Endothelial cell of umbilical vein (primary cell): Measurements from ENCODE around the gene SSC5D. TPM values are rescaled to one million over a fixed set of nuclear protein-coding genes. Genes with fewer than 3 reads are reported as not detected.

Experiments used
- BruUV-seq: library from RNA; stranded (reverse); fragments of 400-500 nt; replicated peaks from 2 replicates; lab custom pipeline; 2021; lab: Mats Ljungman, UMichigan
- CTCF ChIA-PET: fragments of 300-600, 350-600 bp; sonication (Branson Sonifier 250); formaldehyde crosslinking; loops from one replicate; lab custom pipeline; 2021; ENCODE audit warnings: antibody characterized with exemption, inconsistent platforms; lab: Charles Lee
- POLR2A ChIA-PET: fragments of 300-600, 350-600 bp; sonication (Branson Sonifier 250); formaldehyde crosslinking; loops from one replicate; lab custom pipeline; 2021; ENCODE audit warnings: antibody characterized with exemption, inconsistent platforms; lab: Charles Lee
- DNase-seq: peaks from one replicate; pipeline ENCODE4 v3.0.0-alpha.2; 2011; ENCODE audit warnings: low read depth, low spot score
- FAIRE-seq: peaks from 2 replicates; lab custom pipeline; 2011; peaks lifted over from hg19 to GRCh38; lab: Jason Lieb, UNC
- H2AFZ ChIP-seq: 2 replicates; pipeline ENCODE4 v1.6.0; 2012; ENCODE audit warnings: low read depth, low read length, control low read depth, inconsistent platforms
- H3K27ac ChIP-seq: 2 replicates; pipeline ENCODE4 v1.5.1; 2011; ENCODE audit warnings: low read depth, mild to moderate bottlenecking, control low read depth, low read length, moderate library complexity; ENCODE audit not compliant: insufficient read depth
- H3K27me3 ChIP-seq, 2 experiments: 2 replicates each; pipeline versions ENCODE4 v1.6.0 to v1.6.1; 2011; ENCODE audit warnings: low read length in 2 of 2, mixed read lengths in 1 of 2; ENCODE audit not compliant: control insufficient read depth in 2 of 2, insufficient read depth in 2 of 2
- H3K36me3 ChIP-seq, 2 experiments: 2 replicates in 1 of 2; 3 replicates in 1 of 2; pipeline ENCODE4 v1.5.1; 2011; ENCODE audit warnings: low read length in 2 of 2, mild to moderate bottlenecking in 1 of 2, moderate library complexity in 1 of 2; ENCODE audit not compliant: control insufficient read depth in 2 of 2, insufficient read depth in 2 of 2; ENCODE audit errors: extremely low read depth in 1 of 2
- H3K4me1 ChIP-seq: 3 replicates; pipeline ENCODE4 v1.5.1; 2011; ENCODE audit warnings: mild to moderate bottlenecking, low read length; ENCODE audit not compliant: control insufficient read depth, insufficient read depth; ENCODE audit errors: extremely low read depth
- H3K4me2 ChIP-seq: 2 replicates; pipeline ENCODE4 v1.6.1; 2011; ENCODE audit warnings: low read length, control low read depth, mixed read lengths; ENCODE audit not compliant: insufficient read depth
- H3K4me3 ChIP-seq, 3 experiments: fragments of 200-600 bp in 1 of 3; sonication (generic), shearing (Covaris generic) in 1 of 3; replicated peaks in 1 of 3; 2 replicates each; pipeline ENCODE4 v1.5.1; 2011 to 2016; ENCODE audit warnings: control low read depth in 3 of 3, low read length in 3 of 3, mild to moderate bottlenecking in 2 of 3, inconsistent platforms in 1 of 3, low read depth in 1 of 3, moderate library complexity in 1 of 3; ENCODE audit not compliant: insufficient read depth in 1 of 3
- H3K79me2 ChIP-seq: 2 replicates; pipeline ENCODE4 v1.6.0; 2012; ENCODE audit warnings: low read length, inconsistent platforms; ENCODE audit not compliant: control insufficient read depth, insufficient read depth
- H3K9ac ChIP-seq: replicated peaks from 2 replicates; pipeline ENCODE3; 2011; ENCODE audit warnings: low read length, control low read depth; ENCODE audit not compliant: insufficient read depth; ENCODE audit errors: extremely low read depth
- H3K9me1 ChIP-seq: replicated peaks from 3 replicates; pipeline ENCODE4 v1.6.0; 2011; ENCODE audit warnings: mild to moderate bottlenecking, low read length; ENCODE audit not compliant: control insufficient read depth, insufficient read depth; ENCODE audit errors: extremely low read depth
- H3K9me3 ChIP-seq: replicated peaks from 2 replicates; pipeline ENCODE4 v1.5.1; 2012; ENCODE audit warnings: low read length, inconsistent platforms; ENCODE audit not compliant: control insufficient read depth, insufficient read depth
- H4K20me1 ChIP-seq: replicated peaks from 2 replicates; pipeline ENCODE3; 2011; ENCODE audit warnings: mild to moderate bottlenecking, low read length; ENCODE audit not compliant: control insufficient read depth, insufficient read depth; ENCODE audit errors: extremely low read depth
- CTCF ChIP-seq, 2 donors: IDR thresholded peaks; 1 replicate in 1 of 2; 2 replicates in 1 of 2; pipeline ENCODE4 v1.5.1; 2011; ENCODE audit warnings: low read length in 2 of 2, mild to moderate bottlenecking in 2 of 2, moderate library complexity in 2 of 2, control low read depth in 1 of 2, inconsistent platforms in 1 of 2, low read depth in 1 of 2; ENCODE audit not compliant: insufficient read depth in 1 of 2; ENCODE audit errors: extremely low read depth in 1 of 2
- EZH2 ChIP-seq: IDR thresholded peaks from 2 replicates; pipeline ENCODE4 v1.6.1; 2012; ENCODE audit warnings: borderline replicate concordance, low read depth, mild to moderate bottlenecking, moderate library complexity, low read length, inconsistent platforms; ENCODE audit not compliant: severe bottlenecking
- FOS ChIP-seq: IDR thresholded peaks from 2 replicates; pipeline ENCODE4 v1.6.1; 2011; ENCODE audit warnings: mild to moderate bottlenecking, low read length, moderate library complexity, borderline replicate concordance; ENCODE audit not compliant: insufficient read depth
- GATA2 ChIP-seq: IDR thresholded peaks from 2 replicates; pipeline ENCODE4 v1.7.0; 2011; ENCODE audit warnings: low read depth, mild to moderate bottlenecking, moderate library complexity, mixed read lengths, low read length; ENCODE audit not compliant: insufficient read length, insufficient read depth
- JUN ChIP-seq: IDR thresholded peaks from 2 replicates; pipeline ENCODE4 v1.6.1; 2011; ENCODE audit warnings: borderline replicate concordance, low read depth; ENCODE audit not compliant: insufficient read length, insufficient read depth
- MAX ChIP-seq: IDR thresholded peaks from 2 replicates; pipeline ENCODE4 v1.6.1; 2011; ENCODE audit not compliant: insufficient read depth, insufficient read length
- MYC ChIP-seq: IDR thresholded peaks from one replicate; pipeline ENCODE4 v1.6.1; 2011; ENCODE audit warnings: mild to moderate bottlenecking, low read depth, low read length
- POLR2A ChIP-seq: IDR thresholded peaks from 2 replicates; pipeline ENCODE4 v1.6.1; 2012; ENCODE audit warnings: low read depth, mild to moderate bottlenecking, control low read depth, low read length
- POLR2AphosphoS5 ChIP-seq: IDR thresholded peaks from 2 replicates; pipeline ENCODE4 v1.6.1; 2012; ENCODE audit warnings: low read depth, mild to moderate bottlenecking, control low read depth, low read length, moderate library complexity; ENCODE audit not compliant: insufficient read depth
- dilution Hi-C: fragments of 300-500 bp; cut with MboI; formaldehyde crosslinking; loops from one replicate; pipeline ENCODE4 v1.15.0; 2019; ENCODE audit warnings: low sequenced_read_pairs; ENCODE audit not compliant: extremely low pct_ligation_motif_present
- intact Hi-C: fragments of 100-400 bp; cut with micrococcal nuclease; formaldehyde crosslinking; loops from one replicate; pipeline ENCODE4 v1.10.0; 2022
- polyA plus RNA-seq, 4 experiments: library from polyadenylated mRNA; depleted of rRNA in 3 of 4; stranded (reverse) in 3 of 4; unstranded in 1 of 4; fragments of >200 nt; gene quantifications; 2 replicates each; pipeline versions ENCODE4 v1.2.1 to v1.2.3, GENCODE V29; 2011 to 2012; ENCODE audit warnings: missing spikeins in 1 of 4
- total RNA-seq: library from RNA; stranded (reverse); gene quantifications from 2 replicates; pipeline ENCODE4 v1.2.3, GENCODE V29; 2021

The SSC5D gene
- total and polyA plus RNA-seq, 2 donors (not counting 3 experiments of a cell fraction or from before 2014, with no cell fraction given): 0.47 to 1.3 TPM

GRCh38 chr19:55463583-55464031 lies 24.6 kb upstream of the SSC5D start:
- intact Hi-C loops: loop anchor here (5.0 kb wide), 1 partner anchor 144 kb away; the partner anchor contains the start of gene ZNF865
- no peak overlapping the region for H3K4me3 ChIP-seq
- DNase-seq: no peak
- no peak overlapping the region for H3K4me2 ChIP-seq
- H3K9me1 ChIP-seq: no peaks in the 10 kb centered on the region
- POLR2A ChIA-PET: no interaction called here
- H3K9me3 ChIP-seq: no peaks in the 10 kb centered on the region
- TF ChIP-seq POLR2A (no peak), POLR2AphosphoS5 (no peak), CTCF (IDR thresholded peaks at IDR 0.05; ENCODE audit: extremely low read depth in 1 of 2, insufficient read depth in 1 of 2, low read depth in 1 of 2, low read length in 2 of 2) (no peak), FOS (no peak), JUN (no peak), EZH2 (no peak), GATA2 (no peak), MAX (no peak), MYC (no peak)
- CTCF ChIA-PET: no interaction called here
- dilution Hi-C loops: no loop called here
- H4K20me1 ChIP-seq: no peaks in the 10 kb centered on the region
- no peak overlapping the region for H3K9ac ChIP-seq
- H3K79me2 ChIP-seq: no peaks in the 10 kb centered on the region
- H3K4me1 ChIP-seq: peaks cover 13% of the 10 kb centered on the region
- no TSS peak for BruUV-seq
- no peak overlapping the region for H2AFZ ChIP-seq
- no peaks in the 10 kb centered on the region for H3K27me3 ChIP-seq
- H3K27ac ChIP-seq: no peak overlapping the region
- no peaks in the 10 kb centered on the region for H3K36me3 ChIP-seq
- no peak for FAIRE-seq
